DMS153 treated with DMSO at 0.1 percent for 48 hours (cell line): ENCODE data around the gene ERGIC1.

Experiments used
- DNase-seq: peaks from one replicate; lab custom pipeline; 2025; ENCODE audit not compliant: unreplicated experiment; lab: John Stamatoyannopoulos, UW

Gene ERGIC1

GRCh38 chr5:172971482-172971881 is 137.4 kb downstream of the ERGIC1 start:
- no peak for DNase-seq

- DNase-seq: no peak
These were observed 138.5 kb downstream of the ERGIC1 start for GRCh38 chr5:172972552-172972951.

GRCh38 chr5:172973127-172973916 is 139.3 kb downstream of the ERGIC1 start:
- DNase-seq: no peak

- no peak for DNase-seq
These were observed 139.9 kb downstream of the ERGIC1 start for GRCh38 chr5:172973931-172974330.

GRCh38 chr5:172975289-172975688 is 141.2 kb downstream of the ERGIC1 start:
- DNase-seq: no peak

GRCh38 chr5:172979778-172980177 is 145.7 kb downstream of the ERGIC1 start:
- DNase-seq: no peak

- DNase-seq: no peak
These were observed 147.9 kb downstream of the ERGIC1 start for GRCh38 chr5:172981931-172982330.

- DNase-seq: peak; percentile 52
These were observed 149.6 kb downstream of the ERGIC1 start, which contains the start of gene ATP6V0E1 for GRCh38 chr5:172983542-172984243. TSS of gene ATP6V0E1 (plus strand) at chr5:172983771. CDS start at chr5:172983861, 90 bp downstream.

GRCh38 chr5:172984244-172984953 is 150.3 kb downstream of the ERGIC1 start:
- DNase-seq: no peak

GRCh38 chr5:172985596-172985995 is 151.5 kb downstream of the ERGIC1 start:
- DNase-seq: no peak

GRCh38 chr5:172988276-172988675 is 154.2 kb downstream of the ERGIC1 start:
- DNase-seq: no peak

GRCh38 chr5:172990776-172991175 is 156.7 kb downstream of the ERGIC1 start:
- no peak for DNase-seq

- DNase-seq: no peak
These were observed 160.4 kb downstream of the ERGIC1 start for GRCh38 chr5:172994405-172994804.

- DNase-seq: no peak
These were observed 165.4 kb downstream of the ERGIC1 start for GRCh38 chr5:172999372-172999973.

GRCh38 chr5:172999974-173000373 is 165.9 kb downstream of the ERGIC1 start:
- no peak for DNase-seq

GRCh38 chr5:173001229-173001841 is 167.3 kb downstream of the ERGIC1 start:
- DNase-seq: no peak
